H7 (cell line): ENCODE results near the gene TMEM106C. TPM values are rescaled to one million over a fixed set of nuclear protein-coding genes. Genes with fewer than 3 reads are reported as not detected.

Experiments used
- DNase-seq: peaks from one replicate; pipeline ENCODE4 v3.0.0; 2012
- H3K27me3 ChIP-seq: 2 replicates; pipeline ENCODE4 v1.6.0; 2011; ENCODE audit warnings: mild to moderate bottlenecking, low read length; ENCODE audit not compliant: control insufficient read depth, insufficient read depth
- H3K36me3 ChIP-seq: replicated peaks from 2 replicates; pipeline ENCODE4 v1.5.1; 2011; ENCODE audit warnings: low read length; ENCODE audit not compliant: control insufficient read depth, insufficient read depth
- H3K4me3 ChIP-seq: 2 replicates; pipeline ENCODE4 v1.5.1; 2011; ENCODE audit warnings: low read depth, mild to moderate bottlenecking, control low read depth, low read length, moderate library complexity; ENCODE audit not compliant: insufficient read depth
- total RNA-seq: library from RNA; depleted of rRNA; stranded (reverse); fragments of >200 nt; shearing (Covaris generic); gene quantifications from 2 replicates; pipeline ENCODE4 v1.2.3, GENCODE V29; 2014; rRNA removed

Gene TMEM106C
- total RNA-seq, 1 experiment from 2014 or later: 13.4 TPM

GRCh38 chr12:48017921-48018617 lies 54.7 kb downstream of the TMEM106C start:
- Histone ChIP-seq H3K27me3 (peaks cover 96% of the 10 kb centered on the region), H3K36me3 (no peaks in the 10 kb centered on the region), H3K4me3 (no peak overlapping the region)
- no peak for DNase-seq

Other genes starting within 250 kb of the TMEM106C start
- not detected in 2 replicates for gene ENDOU, start 238.1 kb upstream of the TMEM106C start, total RNA-seq
- gene RAPGEF3, start 204.7 kb upstream of the TMEM106C start, total RNA-seq: 10.5 and 11.8 TPM in 2 replicates
- 10.9 and 12.4 TPM in 2 replicates for gene SLC48A1, start 190.4 kb upstream of the TMEM106C start, total RNA-seq
- gene HDAC7, start 143.7 kb upstream of the TMEM106C start, total RNA-seq: 45.2 and 50.7 TPM in 2 replicates
- gene VDR, start 58.6 kb upstream of the TMEM106C start, total RNA-seq: 0.03 TPM in 1 of 2 replicates, not detected in the other
- 2.0 and 4.6 TPM in 2 replicates for gene COL2A1, start 40.9 kb downstream of the TMEM106C start, total RNA-seq
- 26.7 and 27.0 TPM in 2 replicates for gene SENP1, start 142.5 kb downstream of the TMEM106C start, total RNA-seq
- gene PFKM, start 155.8 kb downstream of the TMEM106C start, total RNA-seq: 61.5 and 70.2 TPM in 2 replicates
- 7.5 and 8.5 TPM in 2 replicates for gene ASB8, start 193.9 kb downstream of the TMEM106C start, total RNA-seq
- 0.07 and 0.17 TPM in 2 replicates for gene CCDC184, start 220.0 kb downstream of the TMEM106C start, total RNA-seq
- gene OR10AD1, start 239.7 kb downstream of the TMEM106C start, total RNA-seq: not detected in 2 replicates